SK-N-SH treated with all-trans-retinoic acid at 6 μM for 48 hours (cell line): ENCODE measurements around the gene USP48.

Experiments used
- ATAC-seq: fragments of 200-7000 bp; cut with Tn5 transposase; 3 replicates; pipeline ENCODE4 v1.9.1; 2020; ENCODE audit warnings: mild to moderate bottlenecking, moderate library complexity
- ARNTL ChIP-seq: fragments of 450-650 bp; formaldehyde crosslinking; IDR thresholded peaks from 2 replicates; pipeline ENCODE4 v1.5.0; 2020; ENCODE audit warnings: low read depth, mild to moderate bottlenecking, moderate library complexity, borderline replicate concordance
- BACH2 ChIP-seq: fragments of 250-450 bp; sonication (Bioruptor Pico); IDR thresholded peaks from 2 replicates; pipeline ENCODE4 v1.9.0; 2021; ENCODE audit warnings: mild to moderate bottlenecking, borderline replicate concordance
- CSDC2 ChIP-seq: fragments of 250-450 bp; sonication (Bioruptor Pico); IDR thresholded peaks from 2 replicates; pipeline ENCODE4 v1.5.0; 2020; ENCODE audit warnings: mild to moderate bottlenecking, moderate library complexity
- PPARA ChIP-seq: fragments of 250-450 bp; sonication (Bioruptor Pico); IDR thresholded peaks from 2 replicates; pipeline ENCODE4 v1.5.0; 2020; ENCODE audit warnings: mild to moderate bottlenecking, borderline replicate concordance
- RARB ChIP-seq: fragments of 250-450 bp; sonication (Bioruptor Pico); IDR thresholded peaks from 2 replicates; pipeline ENCODE4 v1.8.0; 2021; ENCODE audit warnings: mild to moderate bottlenecking, moderate library complexity
- SNAI2 ChIP-seq: fragments of 250-450 bp; sonication (Bioruptor Pico); IDR thresholded peaks from 2 replicates; pipeline ENCODE4 v1.5.0; 2020; ENCODE audit warnings: mild to moderate bottlenecking, moderate library complexity
- TCF4 ChIP-seq: fragments of 250-450 bp; sonication (Bioruptor Pico); IDR thresholded peaks from 2 replicates; pipeline ENCODE4 v1.8.0; 2021; ENCODE audit warnings: mild to moderate bottlenecking, moderate library complexity, borderline replicate concordance
- TOX ChIP-seq: fragments of 250-450 bp; sonication (Bioruptor Pico); IDR thresholded peaks from 2 replicates; pipeline ENCODE4 v1.8.0; 2021; ENCODE audit warnings: mild to moderate bottlenecking, moderate library complexity, borderline replicate concordance
- ZC3H10 ChIP-seq: fragments of 250-450 bp; sonication (Bioruptor Pico); IDR thresholded peaks from 2 replicates; pipeline ENCODE4 v1.5.1; 2021; ENCODE audit warnings: mild to moderate bottlenecking, moderate library complexity
- ZFP3 ChIP-seq: fragments of 250-450 bp; sonication (Bioruptor Pico); IDR thresholded peaks from 2 replicates; pipeline ENCODE4 v1.5.0; 2020; ENCODE audit warnings: mild to moderate bottlenecking, moderate library complexity
- ZFP30 ChIP-seq: fragments of 450-650 bp; formaldehyde crosslinking; IDR thresholded peaks from 2 replicates; pipeline ENCODE4 v1.5.0; 2022; ENCODE audit warnings: mild to moderate bottlenecking, moderate library complexity
- ZNF565 ChIP-seq: fragments of 450-650 bp; formaldehyde crosslinking; conservative IDR thresholded peaks from 2 replicates; pipeline ENCODE4 v1.5.0; 2020; ENCODE audit warnings: low read depth, mild to moderate bottlenecking, moderate library complexity
- ZNF70 ChIP-seq: fragments of 450-650 bp; formaldehyde crosslinking; IDR thresholded peaks from 2 replicates; pipeline ENCODE4 v1.5.0; 2020; ENCODE audit warnings: mild to moderate bottlenecking, moderate library complexity
- ZNF8 ChIP-seq: fragments of 450-650 bp; formaldehyde crosslinking; IDR thresholded peaks from 2 replicates; pipeline ENCODE4 v1.5.0; 2020; ENCODE audit warnings: mild to moderate bottlenecking, moderate library complexity
- TF ChIP-seq, protein P1 (sequence below): fragments of 250-450 bp; sonication (Bioruptor Pico); IDR thresholded peaks from 2 replicates; pipeline ENCODE4 v1.8.0; 2020; ENCODE audit warnings: mild to moderate bottlenecking, moderate library complexity, borderline replicate concordance
- TF ChIP-seq, protein P2 (sequence below): fragments of 250-450 bp; sonication (Bioruptor Pico); IDR thresholded peaks from 2 replicates; pipeline ENCODE4 v1.8.0; 2021; ENCODE audit warnings: low read depth, mild to moderate bottlenecking, moderate library complexity, borderline replicate concordance
- TF ChIP-seq, protein P3 (sequence below): fragments of 250-450 bp; sonication (Bioruptor Pico); IDR thresholded peaks from 2 replicates; pipeline ENCODE4 v1.5.1; 2020; ENCODE audit warnings: low read depth, mild to moderate bottlenecking, moderate library complexity
- TF ChIP-seq, protein P4 (sequence below): fragments of 250-450 bp; sonication (Bioruptor Pico); IDR thresholded peaks from 2 replicates; pipeline ENCODE4 v1.5.0; 2020; ENCODE audit warnings: mild to moderate bottlenecking, moderate library complexity
- TF ChIP-seq, protein P5 (sequence below): fragments of 250-450 bp; sonication (Bioruptor Pico); IDR thresholded peaks from 2 replicates; pipeline ENCODE4 v1.5.1; 2021; ENCODE audit warnings: mild to moderate bottlenecking, moderate library complexity

Gene USP48

DNA sequence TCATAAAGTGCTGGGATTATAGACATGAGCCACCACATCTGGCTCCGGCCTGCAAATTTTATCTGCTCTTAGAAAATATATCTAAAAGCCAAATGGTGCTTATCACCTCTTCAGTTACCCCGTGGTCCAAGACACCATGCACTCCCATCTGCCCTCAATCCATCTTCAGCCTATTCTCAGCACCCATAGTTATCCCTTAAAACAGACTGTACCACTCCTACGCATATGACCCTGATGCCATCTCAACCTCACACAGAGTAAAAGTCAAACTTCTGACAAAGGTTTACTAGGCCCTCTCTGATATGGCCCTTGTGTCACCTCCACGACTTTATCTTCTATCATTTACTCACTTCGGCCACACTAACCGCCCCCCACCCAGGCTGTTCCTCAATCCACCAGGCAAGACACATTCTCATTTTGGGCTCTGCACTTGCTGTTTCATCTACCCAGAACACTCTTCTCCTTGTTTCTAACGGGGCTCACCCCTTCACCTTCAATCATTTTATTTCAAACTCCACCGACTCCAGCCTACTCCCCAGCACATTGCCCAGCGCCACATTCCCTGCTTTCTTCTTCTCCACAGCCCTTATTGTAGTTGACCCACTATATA is 33.0 kb downstream of the USP48 start:
- ATAC-seq: no peak
- TF ChIP-seq, protein P1, sequence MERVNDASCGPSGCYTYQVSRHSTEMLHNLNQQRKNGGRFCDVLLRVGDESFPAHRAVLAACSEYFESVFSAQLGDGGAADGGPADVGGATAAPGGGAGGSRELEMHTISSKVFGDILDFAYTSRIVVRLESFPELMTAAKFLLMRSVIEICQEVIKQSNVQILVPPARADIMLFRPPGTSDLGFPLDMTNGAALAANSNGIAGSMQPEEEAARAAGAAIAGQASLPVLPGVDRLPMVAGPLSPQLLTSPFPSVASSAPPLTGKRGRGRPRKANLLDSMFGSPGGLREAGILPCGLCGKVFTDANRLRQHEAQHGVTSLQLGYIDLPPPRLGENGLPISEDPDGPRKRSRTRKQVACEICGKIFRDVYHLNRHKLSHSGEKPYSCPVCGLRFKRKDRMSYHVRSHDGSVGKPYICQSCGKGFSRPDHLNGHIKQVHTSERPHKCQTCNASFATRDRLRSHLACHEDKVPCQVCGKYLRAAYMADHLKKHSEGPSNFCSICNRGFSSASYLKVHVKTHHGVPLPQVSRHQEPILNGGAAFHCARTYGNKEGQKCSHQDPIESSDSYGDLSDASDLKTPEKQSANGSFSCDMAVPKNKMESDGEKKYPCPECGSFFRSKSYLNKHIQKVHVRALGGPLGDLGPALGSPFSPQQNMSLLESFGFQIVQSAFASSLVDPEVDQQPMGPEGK (CRISPR knock-in tag): no peak
- no peak for TF ChIP-seq CSDC2 (CRISPR knock-in tag)
- TF ChIP-seq ZC3H10 (CRISPR knock-in tag): no peak
- no peak for TF ChIP-seq PPARA
- TF ChIP-seq, protein P2, sequence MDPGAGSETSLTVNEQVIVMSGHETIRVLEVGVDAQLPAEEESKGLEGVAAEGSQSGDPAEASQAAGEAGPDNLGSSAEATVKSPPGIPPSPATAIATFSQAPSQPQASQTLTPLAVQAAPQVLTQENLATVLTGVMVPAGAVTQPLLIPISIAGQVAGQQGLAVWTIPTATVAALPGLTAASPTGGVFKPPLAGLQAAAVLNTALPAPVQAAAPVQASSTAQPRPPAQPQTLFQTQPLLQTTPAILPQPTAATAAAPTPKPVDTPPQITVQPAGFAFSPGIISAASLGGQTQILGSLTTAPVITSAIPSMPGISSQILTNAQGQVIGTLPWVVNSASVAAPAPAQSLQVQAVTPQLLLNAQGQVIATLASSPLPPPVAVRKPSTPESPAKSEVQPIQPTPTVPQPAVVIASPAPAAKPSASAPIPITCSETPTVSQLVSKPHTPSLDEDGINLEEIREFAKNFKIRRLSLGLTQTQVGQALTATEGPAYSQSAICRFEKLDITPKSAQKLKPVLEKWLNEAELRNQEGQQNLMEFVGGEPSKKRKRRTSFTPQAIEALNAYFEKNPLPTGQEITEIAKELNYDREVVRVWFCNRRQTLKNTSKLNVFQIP (CRISPR knock-in tag): no peak
- TF ChIP-seq, protein P3, sequence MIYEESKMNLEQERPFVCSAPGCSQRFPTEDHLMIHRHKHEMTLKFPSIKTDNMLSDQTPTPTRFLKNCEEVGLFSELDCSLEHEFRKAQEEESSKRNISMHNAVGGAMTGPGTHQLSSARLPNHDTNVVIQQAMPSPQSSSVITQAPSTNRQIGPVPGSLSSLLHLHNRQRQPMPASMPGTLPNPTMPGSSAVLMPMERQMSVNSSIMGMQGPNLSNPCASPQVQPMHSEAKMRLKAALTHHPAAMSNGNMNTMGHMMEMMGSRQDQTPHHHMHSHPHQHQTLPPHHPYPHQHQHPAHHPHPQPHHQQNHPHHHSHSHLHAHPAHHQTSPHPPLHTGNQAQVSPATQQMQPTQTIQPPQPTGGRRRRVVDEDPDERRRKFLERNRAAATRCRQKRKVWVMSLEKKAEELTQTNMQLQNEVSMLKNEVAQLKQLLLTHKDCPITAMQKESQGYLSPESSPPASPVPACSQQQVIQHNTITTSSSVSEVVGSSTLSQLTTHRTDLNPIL: no peak
- TF ChIP-seq, protein P4, sequence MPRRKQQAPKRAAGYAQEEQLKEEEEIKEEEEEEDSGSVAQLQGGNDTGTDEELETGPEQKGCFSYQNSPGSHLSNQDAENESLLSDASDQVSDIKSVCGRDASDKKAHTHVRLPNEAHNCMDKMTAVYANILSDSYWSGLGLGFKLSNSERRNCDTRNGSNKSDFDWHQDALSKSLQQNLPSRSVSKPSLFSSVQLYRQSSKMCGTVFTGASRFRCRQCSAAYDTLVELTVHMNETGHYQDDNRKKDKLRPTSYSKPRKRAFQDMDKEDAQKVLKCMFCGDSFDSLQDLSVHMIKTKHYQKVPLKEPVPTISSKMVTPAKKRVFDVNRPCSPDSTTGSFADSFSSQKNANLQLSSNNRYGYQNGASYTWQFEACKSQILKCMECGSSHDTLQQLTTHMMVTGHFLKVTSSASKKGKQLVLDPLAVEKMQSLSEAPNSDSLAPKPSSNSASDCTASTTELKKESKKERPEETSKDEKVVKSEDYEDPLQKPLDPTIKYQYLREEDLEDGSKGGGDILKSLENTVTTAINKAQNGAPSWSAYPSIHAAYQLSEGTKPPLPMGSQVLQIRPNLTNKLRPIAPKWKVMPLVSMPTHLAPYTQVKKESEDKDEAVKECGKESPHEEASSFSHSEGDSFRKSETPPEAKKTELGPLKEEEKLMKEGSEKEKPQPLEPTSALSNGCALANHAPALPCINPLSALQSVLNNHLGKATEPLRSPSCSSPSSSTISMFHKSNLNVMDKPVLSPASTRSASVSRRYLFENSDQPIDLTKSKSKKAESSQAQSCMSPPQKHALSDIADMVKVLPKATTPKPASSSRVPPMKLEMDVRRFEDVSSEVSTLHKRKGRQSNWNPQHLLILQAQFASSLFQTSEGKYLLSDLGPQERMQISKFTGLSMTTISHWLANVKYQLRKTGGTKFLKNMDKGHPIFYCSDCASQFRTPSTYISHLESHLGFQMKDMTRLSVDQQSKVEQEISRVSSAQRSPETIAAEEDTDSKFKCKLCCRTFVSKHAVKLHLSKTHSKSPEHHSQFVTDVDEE: no peak
- no peak for TF ChIP-seq TOX (CRISPR knock-in tag)
- no peak for TF ChIP-seq TCF4 (CRISPR knock-in tag)
- no peak for TF ChIP-seq ZNF565 (CRISPR knock-in tag)
- TF ChIP-seq BACH2 (CRISPR knock-in tag): no peak
- no peak for TF ChIP-seq RARB (CRISPR knock-in tag)
- TF ChIP-seq SNAI2 (CRISPR knock-in tag): no peak
- TF ChIP-seq ZNF70: no peak

DNA sequence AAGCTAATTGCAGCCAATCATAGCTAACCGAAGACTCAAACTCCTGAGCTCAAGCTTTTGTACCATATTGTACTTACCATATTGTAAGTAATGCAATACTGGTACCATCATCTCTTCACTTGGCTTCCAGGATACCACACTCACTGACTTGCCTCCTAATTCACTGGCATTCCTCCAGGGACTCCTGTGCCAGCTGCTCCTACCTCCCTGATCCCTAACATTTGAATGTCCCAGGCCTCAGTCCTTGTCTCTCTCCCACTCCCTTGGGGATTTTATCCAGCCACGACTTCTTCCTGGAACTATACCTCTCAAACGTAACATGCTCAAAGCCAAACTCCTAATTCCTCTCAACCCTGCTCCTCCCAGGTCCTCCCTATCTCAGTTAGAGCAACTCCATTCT is 33.8 kb downstream of the USP48 start:
- ATAC-seq: no peak
- no peak for TF ChIP-seq ZNF8 (CRISPR knock-in tag)
- no peak for TF ChIP-seq SNAI2 (CRISPR knock-in tag)
- TF ChIP-seq ZNF565 (CRISPR knock-in tag): no peak
- TF ChIP-seq TCF4 (CRISPR knock-in tag): no peak
- TF ChIP-seq, protein P1 (CRISPR knock-in tag): no peak
- TF ChIP-seq, protein P3: no peak
- TF ChIP-seq ZFP30: no peak
- TF ChIP-seq ZFP3 (CRISPR knock-in tag): no peak
- TF ChIP-seq, protein P5, sequence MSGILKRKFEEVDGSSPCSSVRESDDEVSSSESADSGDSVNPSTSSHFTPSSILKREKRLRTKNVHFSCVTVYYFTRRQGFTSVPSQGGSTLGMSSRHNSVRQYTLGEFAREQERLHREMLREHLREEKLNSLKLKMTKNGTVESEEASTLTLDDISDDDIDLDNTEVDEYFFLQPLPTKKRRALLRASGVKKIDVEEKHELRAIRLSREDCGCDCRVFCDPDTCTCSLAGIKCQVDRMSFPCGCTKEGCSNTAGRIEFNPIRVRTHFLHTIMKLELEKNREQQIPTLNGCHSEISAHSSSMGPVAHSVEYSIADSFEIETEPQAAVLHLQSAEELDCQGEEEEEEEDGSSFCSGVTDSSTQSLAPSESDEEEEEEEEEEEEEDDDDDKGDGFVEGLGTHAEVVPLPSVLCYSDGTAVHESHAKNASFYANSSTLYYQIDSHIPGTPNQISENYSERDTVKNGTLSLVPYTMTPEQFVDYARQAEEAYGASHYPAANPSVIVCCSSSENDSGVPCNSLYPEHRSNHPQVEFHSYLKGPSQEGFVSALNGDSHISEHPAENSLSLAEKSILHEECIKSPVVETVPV (CRISPR knock-in tag): no peak
- TF ChIP-seq, protein P4: no peak
- no peak for TF ChIP-seq ARNTL (CRISPR knock-in tag)
- TF ChIP-seq TOX (CRISPR knock-in tag): no peak
- TF ChIP-seq ZC3H10 (CRISPR knock-in tag): no peak
- TF ChIP-seq ZNF70: no peak
- TF ChIP-seq BACH2 (CRISPR knock-in tag): no peak
- TF ChIP-seq, all 23 proteins: peak for 0
